CD4-positive, alpha-beta T cell treated with Interferon gamma for 1 hour (primary cell): ENCODE results near the gene PROK2.

Experiments used
- DNase-seq: peaks from one replicate; pipeline ENCODE4 v3.0.0-alpha.2; 2020

PROK2 gene

GRCh38 chr3:71786217-71786549 lies 1.2 kb upstream of the PROK2 start:
- DNase-seq: no peak

- no peak for DNase-seq
These were observed 726 bp upstream of the PROK2 start for GRCh38 chr3:71785532-71786216.

DNA sequence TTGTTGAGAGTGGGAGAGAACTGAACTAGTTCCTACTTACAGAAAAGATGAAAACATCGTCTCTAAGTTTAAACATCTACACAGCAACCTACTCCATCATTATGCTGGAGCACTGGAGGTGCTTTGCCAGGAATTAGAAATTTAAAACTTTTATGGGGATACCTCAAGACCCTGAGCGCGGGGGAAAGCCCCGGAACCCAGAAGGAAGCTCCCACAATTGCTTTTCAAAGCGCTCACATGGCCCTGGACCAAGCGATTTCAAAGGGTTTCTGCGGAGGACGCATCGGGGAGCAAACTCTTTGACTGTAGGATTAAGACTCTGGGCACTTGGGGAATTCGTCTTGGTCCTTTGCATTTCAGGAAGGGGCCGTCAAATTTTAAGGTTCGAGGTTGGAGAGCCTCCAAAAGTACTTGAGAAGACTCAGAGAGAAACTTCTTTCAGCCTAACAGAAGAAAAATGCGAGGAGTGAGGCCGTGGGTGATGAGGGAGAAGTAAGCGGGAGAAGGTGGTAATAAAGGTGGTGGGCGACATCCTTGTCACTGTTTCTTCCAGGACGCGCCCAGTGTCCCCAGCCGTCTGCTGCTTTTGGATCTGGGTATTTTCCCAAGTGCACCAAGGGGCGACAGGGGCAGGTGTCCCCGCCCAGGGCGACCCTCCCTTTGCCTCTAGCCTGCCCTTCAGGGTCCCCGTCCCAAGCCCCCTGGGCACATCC lies 591 bp downstream of the PROK2 start:
- DNase-seq: no peak

DNA sequence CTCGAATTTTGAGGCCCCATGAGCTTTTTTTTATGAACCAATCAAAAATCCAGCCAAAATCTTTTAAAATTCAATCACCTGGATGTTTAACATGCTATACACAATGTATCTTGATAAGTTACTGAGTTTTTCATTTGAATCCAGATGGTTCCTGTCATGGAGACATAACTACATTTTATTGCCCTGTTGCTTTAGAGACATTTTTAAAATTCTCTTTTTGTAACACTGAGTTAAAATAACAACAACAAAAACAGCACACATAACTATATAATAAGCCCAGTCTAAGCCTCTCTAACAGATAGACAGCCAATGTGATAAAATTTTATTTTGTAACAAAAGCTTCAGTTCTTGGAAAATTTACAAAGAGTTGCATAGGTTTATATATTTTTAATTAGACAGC lies 1.8 kb downstream of the PROK2 start:
- DNase-seq: no peak

GRCh38 chr3:71780430-71780829 lies 4.5 kb downstream of the PROK2 start:
- DNase-seq: no peak

- DNase-seq: no peak
These were observed 5.1 kb downstream of the PROK2 start for GRCh38 chr3:71779674-71780377.

- no peak for DNase-seq
These were observed 6.6 kb downstream of the PROK2 start for GRCh38 chr3:71778353-71778752.

DNA sequence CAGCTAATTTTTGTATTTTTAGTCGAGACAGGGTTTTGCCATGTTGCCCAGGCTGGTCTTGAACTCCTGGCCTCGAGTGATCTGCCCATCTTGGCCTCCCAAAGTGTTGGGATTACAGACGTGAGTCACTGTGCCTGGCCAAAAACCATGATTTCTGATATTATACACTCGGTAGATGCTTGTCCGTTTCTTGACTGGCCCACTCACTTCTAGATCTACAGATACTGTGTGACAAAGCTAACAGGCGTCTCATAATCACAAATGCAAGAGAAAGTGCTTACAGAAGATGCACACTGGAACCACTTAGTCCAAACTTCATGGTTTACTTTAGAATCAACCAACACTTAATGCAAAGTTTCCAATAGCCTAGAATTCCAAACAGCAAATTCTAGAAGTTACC lies 8.4 kb downstream of the PROK2 start:
- DNase-seq: no peak

GRCh38 chr3:71771884-71772283 lies 13.1 kb downstream of the PROK2 start:
- DNase-seq: no peak

GRCh38 chr3:71771126-71771525 lies 13.8 kb downstream of the PROK2 start:
- DNase-seq: no peak

DNA sequence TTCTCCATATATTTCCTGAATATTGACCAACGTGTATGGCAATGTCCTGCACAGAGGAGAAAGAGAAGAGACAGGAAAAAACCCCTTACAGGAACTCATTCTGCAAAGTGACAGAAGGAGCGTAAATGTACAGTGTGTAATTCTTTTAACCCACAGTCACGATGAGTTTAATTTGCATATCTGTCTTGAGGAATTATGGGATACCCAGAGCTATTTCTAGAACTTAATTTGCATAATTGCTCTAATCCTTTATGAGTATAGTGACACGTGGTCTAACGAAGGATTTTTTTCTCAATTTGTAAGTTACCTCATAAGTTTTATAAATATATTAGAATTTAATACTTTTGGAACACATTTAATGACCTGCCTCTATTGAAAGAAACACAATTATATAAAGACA lies 21.5 kb downstream of the PROK2 start:
- DNase-seq: no peak

DNA sequence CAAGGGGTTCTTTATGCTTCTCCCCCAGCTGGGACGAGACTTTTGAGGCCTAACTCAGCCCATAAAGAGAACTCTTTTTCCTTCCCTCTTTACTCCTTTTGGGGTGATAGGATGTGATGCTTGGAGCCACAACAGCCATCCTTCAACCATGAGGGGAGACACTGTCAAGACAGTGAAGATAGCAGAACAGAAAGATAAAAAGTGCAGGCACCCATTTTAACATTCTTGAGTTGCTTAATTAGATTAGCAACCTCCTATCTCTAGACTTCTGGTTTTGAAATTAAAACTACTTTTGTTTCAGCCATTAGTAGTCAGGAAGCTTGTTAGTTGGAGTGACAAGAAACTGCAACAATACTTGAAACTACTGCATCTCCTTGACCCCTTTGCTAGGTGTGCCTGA lies 24.8 kb downstream of the PROK2 start:
- no peak for DNase-seq

DNA sequence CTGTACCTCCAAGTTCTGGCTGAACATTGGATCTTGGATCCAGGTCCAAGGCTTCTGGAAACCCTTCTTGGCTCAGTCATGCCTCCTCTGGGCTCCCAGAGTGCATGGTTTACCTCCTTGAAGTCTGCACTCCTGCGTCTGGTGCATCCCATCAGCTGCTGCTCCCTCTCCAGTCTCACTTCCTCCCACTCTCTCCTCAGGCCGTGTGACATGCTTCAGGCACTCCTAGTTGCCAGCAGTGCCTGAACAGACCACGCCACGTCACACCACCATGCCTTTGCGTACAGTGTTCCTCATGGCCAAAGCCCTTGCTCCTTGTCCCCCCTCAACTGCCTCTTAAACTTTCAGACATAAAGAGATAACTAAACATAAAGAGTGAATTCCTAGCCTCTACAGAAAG lies 25.5 kb downstream of the PROK2 start:
- no peak for DNase-seq

DNA sequence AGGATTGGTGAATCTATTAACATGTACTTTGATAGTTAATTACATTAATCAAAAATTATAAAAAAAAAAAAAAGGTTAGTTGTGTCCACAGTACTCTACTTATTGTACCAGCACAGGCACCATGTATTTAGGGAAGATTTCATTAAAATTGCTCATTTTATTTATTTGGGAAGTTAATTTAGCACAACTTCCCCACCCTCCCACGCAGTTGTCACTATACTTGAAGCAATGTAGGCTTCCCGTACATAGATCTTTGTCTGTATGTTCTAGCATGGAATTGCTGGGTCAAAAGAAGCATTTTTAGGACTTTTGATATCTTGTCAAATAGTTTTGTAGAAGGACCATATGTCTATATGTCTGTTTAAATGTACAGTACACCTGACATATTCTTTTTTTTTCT lies 26.9 kb downstream of the PROK2 start:
- DNase-seq: no peak

DNA sequence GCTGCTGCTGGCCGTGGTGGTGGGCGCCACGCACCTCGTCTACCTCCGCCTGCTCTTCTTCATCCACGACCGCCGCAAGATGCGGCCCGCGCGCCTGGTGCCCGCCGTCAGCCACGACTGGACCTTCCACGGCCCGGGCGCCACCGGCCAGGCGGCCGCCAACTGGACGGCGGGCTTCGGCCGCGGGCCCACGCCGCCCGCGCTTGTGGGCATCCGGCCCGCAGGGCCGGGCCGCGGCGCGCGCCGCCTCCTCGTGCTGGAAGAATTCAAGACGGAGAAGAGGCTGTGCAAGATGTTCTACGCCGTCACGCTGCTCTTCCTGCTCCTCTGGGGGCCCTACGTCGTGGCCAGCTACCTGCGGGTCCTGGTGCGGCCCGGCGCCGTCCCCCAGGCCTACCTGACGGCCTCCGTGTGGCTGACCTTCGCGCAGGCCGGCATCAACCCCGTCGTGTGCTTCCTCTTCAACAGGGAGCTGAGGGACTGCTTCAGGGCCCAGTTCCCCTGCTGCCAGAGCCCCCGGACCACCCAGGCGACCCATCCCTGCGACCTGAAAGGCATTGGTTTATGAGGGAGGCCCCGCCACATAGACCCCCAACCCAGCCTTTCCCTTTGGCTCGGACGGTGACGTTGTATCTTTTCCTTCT lies 30.2 kb downstream of the PROK2 start:
- no peak for DNase-seq

DNA sequence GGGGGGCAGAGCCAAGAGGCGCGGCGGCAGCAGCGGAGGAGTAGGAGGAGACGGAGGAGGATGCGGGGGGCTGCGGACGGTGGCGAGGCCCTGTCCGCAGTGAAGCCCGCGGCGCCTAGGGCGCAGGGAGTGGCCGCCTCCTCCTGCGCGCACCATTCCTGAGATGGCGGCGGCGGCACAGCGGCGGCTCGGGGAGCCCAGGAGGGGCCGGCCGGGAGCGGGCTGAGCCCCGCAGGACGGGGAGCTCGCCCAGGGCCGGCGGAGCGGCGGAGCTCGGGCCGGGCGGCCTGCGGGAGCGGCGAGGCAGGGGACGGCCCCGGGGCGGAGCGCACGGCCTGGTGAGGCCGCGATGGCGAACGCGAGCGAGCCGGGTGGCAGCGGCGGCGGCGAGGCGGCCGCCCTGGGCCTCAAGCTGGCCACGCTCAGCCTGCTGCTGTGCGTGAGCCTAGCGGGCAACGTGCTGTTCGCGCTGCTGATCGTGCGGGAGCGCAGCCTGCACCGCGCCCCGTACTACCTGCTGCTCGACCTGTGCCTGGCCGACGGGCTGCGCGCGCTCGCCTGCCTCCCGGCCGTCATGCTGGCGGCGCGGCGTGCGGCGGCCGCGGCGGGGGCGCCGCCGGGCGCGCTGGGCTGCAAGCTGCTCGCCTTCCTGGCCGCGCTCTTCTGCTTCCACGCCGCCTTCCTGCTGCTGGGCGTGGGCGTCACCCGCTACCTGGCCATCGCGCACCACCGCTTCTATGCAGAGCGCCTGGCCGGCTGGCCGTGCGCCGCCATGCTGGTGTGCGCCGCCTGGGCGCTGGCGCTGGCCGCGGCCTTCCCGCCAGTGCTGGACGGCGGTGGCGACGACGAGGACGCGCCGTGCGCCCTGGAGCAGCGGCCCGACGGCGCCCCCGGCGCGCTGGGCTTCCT lies 31.0 kb downstream of the PROK2 start, which contains the start of gene GPR27:
Gene GPR27, plus strand, starts transcription at position 155 of the 909 bp plus-strand sequence. Its CDS starts 195 bp downstream, at position 350.
- no peak for DNase-seq

GRCh38 chr3:71752831-71753700 lies 31.9 kb downstream of the PROK2 start:
- DNase-seq: no peak

GRCh38 chr3:71751602-71752001 lies 33.3 kb downstream of the PROK2 start:
- no peak for DNase-seq

- DNase-seq: no peak
These were observed 40.2 kb downstream of the PROK2 start for GRCh38 chr3:71744738-71745137.

DNA sequence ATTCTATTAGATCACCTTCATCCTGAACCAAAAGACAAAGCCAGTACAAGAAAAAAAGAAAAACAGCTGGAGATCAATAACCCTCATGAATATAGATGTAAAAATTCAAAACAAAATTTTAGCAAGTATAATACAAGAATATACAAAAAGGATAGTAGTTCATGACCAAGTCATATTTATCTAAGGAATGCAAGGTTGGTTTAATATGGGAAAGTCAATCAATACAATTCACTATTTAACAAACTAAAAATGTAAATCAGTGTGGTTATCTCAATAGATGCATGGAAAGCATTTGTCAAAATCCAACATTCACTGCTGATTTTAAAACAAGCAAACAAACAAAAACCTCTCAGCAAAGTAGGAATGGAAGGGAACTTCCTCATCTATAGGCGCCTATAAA lies 42.3 kb downstream of the PROK2 start:
- no peak for DNase-seq

DNA sequence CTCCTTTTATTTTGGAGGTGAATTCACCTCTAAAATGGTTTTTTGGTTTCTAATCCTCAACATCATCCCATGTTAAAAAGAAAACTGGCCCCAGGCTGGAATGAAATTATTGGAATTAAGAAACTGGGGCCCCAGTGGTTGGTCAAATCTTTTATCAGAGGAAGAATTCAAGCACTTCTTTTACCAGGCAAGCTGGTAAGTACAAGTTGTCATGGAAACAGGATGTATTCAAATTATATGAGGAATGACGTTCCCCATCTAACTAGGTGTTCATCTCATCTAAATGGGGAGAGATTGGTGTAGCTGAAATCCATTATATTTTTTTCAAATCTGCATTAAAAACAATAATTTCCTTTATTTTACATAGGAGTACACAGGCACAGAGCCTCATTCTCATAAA lies 50.1 kb downstream of the PROK2 start:
- no peak for DNase-seq

- no peak for DNase-seq
These were observed 51.6 kb downstream of the PROK2 start for GRCh38 chr3:71733319-71733718.
